Left lung (tissue), 10 donors: Measurements from ENCODE around the gene BRWD1. TPM values are rescaled to one million over a fixed set of nuclear protein-coding genes. Genes with fewer than 3 reads are reported as not detected.

Source experiments
- ATAC-seq: fragments of 200-7000 bp; cut with Tn5 transposase; one replicate; pipeline ENCODE4 v1.9.1; 2020; ENCODE audit warnings: moderate library complexity
- DNase-seq, 4 donors: peaks; one replicate each; pipeline ENCODE4 v3.0.0-alpha.2; 2013 to 2020
- H3K27ac ChIP-seq, 2 donors: fragments of 200-600 bp; sonication (generic) in 1 of 2; one replicate each; pipeline versions ENCODE4 v1.5.0 to v1.8.0; 2020 to 2021
- H3K27me3 ChIP-seq, 2 donors: fragments of 200-600 bp; sonication (generic) in 1 of 2; one replicate each; pipeline versions ENCODE4 v1.5.0 to v1.8.0; 2020 to 2021
- H3K36me3 ChIP-seq, 2 donors: fragments of 200-600 bp; sonication (generic) in 1 of 2; one replicate each; pipeline versions ENCODE4 v1.5.0 to v1.8.0; 2020 to 2021
- H3K4me1 ChIP-seq, 2 donors: fragments of 200-600 bp; one replicate each; pipeline ENCODE4 v1.8.0; 2021
- H3K4me3 ChIP-seq, 2 donors: fragments of 200-600 bp; sonication (generic) in 1 of 2; one replicate each; pipeline versions ENCODE4 v1.5.0 to v1.8.0; 2020 to 2021; ENCODE audit warnings: mild to moderate bottlenecking in 1 of 2
- H3K9me3 ChIP-seq, 2 donors: fragments of 200-600 bp; sonication (generic) in 1 of 2; one replicate each; pipeline versions ENCODE4 v1.5.0 to v1.8.0; 2020 to 2021
- intact Hi-C, 2 donors: fragments of 100-400 bp; cut with DNase I; formaldehyde crosslinking; loops; one replicate each; pipeline versions ENCODE4 v1.11.2 to v1.14.2; 2022
- polyA plus RNA-seq, 6 donors: library from polyadenylated mRNA; unstranded; fragments of 120-200 nt; gene quantifications; one replicate each; pipeline ENCODE4 v1.2.1, GENCODE V29; 2013; ENCODE audit not compliant: insufficient read length in 6 of 6
- total RNA-seq, 2 donors: library from RNA; stranded (reverse); fragmentation: NEBNext Ultra II Directional; extraction: Animal tissue kit (Norgen Biotek cat#: 25700); gene quantifications; one replicate each; pipeline ENCODE4 v1.2.1, GENCODE V29; 2021
- TF ChIP-seq, protein P1 (sequence below), 2 donors: fragments of 200-600 bp; sonication (generic) in 1 of 2; IDR thresholded peaks; one replicate each; pipeline versions ENCODE4 v1.5.0 to v1.8.0; 2021; ENCODE audit warnings: antibody characterized with exemption in 2 of 2
- donor health status: DM: no; HTN: yes; CAD: no.
- donor health status: DM: no; HTN: no; CAD: no.

Gene BRWD1
- total and polyA plus RNA-seq, 8 donors: 33.0 to 54.3 (median 47.3) TPM

GRCh38 chr21:39341249-39341923, 28.0 kb upstream of the BRWD1 start:
- H3K9me3 ChIP-seq: no peaks in the 10 kb centered on the region
- no peak overlapping the region for H3K4me3 ChIP-seq
- TF ChIP-seq, protein P1, sequence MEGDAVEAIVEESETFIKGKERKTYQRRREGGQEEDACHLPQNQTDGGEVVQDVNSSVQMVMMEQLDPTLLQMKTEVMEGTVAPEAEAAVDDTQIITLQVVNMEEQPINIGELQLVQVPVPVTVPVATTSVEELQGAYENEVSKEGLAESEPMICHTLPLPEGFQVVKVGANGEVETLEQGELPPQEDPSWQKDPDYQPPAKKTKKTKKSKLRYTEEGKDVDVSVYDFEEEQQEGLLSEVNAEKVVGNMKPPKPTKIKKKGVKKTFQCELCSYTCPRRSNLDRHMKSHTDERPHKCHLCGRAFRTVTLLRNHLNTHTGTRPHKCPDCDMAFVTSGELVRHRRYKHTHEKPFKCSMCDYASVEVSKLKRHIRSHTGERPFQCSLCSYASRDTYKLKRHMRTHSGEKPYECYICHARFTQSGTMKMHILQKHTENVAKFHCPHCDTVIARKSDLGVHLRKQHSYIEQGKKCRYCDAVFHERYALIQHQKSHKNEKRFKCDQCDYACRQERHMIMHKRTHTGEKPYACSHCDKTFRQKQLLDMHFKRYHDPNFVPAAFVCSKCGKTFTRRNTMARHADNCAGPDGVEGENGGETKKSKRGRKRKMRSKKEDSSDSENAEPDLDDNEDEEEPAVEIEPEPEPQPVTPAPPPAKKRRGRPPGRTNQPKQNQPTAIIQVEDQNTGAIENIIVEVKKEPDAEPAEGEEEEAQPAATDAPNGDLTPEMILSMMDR (IDR thresholded peaks at IDR 0.05): no peak
- peaks cover 2 to 30% of the 10 kb centered on the region in 2 donors for H3K36me3 ChIP-seq
- H3K4me1 ChIP-seq: peaks cover 7% of the 10 kb centered on the region in 2 donors
- DNase-seq (no peak), ATAC-seq (no peak)
- no peaks in the 10 kb centered on the region for H3K27me3 ChIP-seq
- H3K27ac ChIP-seq: no peak overlapping the region
- intact Hi-C loops: no loop called here

DNA sequence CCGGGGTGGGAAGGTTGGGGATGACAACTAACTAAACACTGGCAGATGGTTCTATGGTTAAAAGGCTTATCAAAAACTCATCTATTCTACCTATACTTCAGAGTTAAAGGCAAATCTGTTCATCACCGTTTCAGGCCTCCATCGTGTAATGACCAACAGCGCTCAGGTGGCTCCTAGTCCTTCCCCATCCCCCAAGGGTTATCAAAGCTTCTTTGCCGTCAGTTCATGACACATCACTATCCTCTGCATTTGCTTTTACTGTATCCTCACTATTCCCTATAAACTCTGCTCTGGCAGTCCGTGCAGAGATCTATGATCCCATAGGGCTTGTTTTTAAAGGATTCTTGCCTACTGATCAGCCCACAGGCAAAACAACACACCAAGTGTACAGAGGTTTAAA, 27.3 kb upstream of the BRWD1 start:
- no peak for ATAC-seq
- Histone ChIP-seq H3K4me3 (no peak overlapping the region), H3K27me3 (no peaks in the 10 kb centered on the region), H3K4me1 (peaks cover under 1% of the 10 kb centered on the region in 2 donors), H3K9me3 (no peaks in the 10 kb centered on the region), H3K36me3 (peaks cover 2 to 30% of the 10 kb centered on the region in 2 donors), H3K27ac (no peak overlapping the region)
- intact Hi-C loops: no loop called here
- DNase-seq: no peak
- TF ChIP-seq, protein P1 (IDR thresholded peaks at IDR 0.05): no peak

DNA sequence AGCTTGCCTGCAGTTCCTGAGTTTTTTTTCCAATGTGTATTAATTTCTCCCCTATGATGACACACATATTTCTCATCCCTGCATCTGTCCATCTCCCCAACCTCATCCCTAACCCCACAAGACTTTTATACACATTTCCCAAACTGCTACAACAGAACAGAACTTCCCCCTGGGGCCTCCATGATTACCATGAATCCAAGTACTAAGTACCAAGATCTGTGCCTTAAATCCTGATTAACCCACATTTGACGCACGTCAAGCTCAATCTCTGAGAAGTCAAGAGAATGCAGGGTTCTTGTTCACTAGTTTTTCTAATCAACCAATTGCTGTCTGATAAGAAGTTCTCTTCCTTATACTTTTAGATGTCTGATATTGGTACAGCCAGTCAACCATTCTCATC, 25.8 kb upstream of the BRWD1 start:
- intact Hi-C loops: no loop called here
- no peak overlapping the region for H3K4me3 ChIP-seq
- H3K4me1 ChIP-seq: no peaks in the 10 kb centered on the region
- H3K9me3 ChIP-seq: no peaks in the 10 kb centered on the region
- H3K36me3 ChIP-seq: peaks cover 0 to 30% of the 10 kb centered on the region in 2 donors
- H3K27ac ChIP-seq: no peak overlapping the region
- ATAC-seq (no peak), DNase-seq (no peak)
- H3K27me3 ChIP-seq: no peaks in the 10 kb centered on the region
- TF ChIP-seq, protein P1 (IDR thresholded peaks at IDR 0.05): no peak

- no peaks in the 10 kb centered on the region for H3K9me3 ChIP-seq
Observed at GRCh38 chr21:39336457-39337008, 23.1 kb upstream of the BRWD1 start.

DNA sequence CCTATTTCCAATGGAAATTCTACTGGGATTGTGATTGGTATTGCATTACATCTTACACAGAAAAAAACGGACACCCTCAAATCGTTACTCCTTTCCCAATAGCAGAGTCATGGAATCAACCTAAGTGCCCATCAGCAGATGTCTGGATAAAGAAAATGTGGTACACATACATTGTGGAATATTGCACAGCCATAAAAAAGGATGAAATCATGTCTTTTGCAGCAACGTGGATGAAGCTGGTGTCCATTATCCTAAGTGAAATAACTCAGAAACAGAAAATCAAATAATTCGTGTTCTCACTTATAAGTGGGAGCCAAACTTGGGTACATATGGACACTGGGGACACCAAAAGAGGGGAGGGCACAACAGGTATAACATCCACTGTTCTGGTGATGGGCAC, 21.2 kb upstream of the BRWD1 start:
- ATAC-seq (no peak), DNase-seq (no peak)
- Histone ChIP-seq H3K27me3 (no peaks in the 10 kb centered on the region), H3K4me3 (no peak overlapping the region), H3K9me3 (no peaks in the 10 kb centered on the region), H3K27ac (no peak overlapping the region), H3K36me3 (no peaks in the 10 kb centered on the region), H3K4me1 (no peaks in the 10 kb centered on the region)
- TF ChIP-seq, protein P1 (IDR thresholded peaks at IDR 0.05): no peak
- intact Hi-C loops: no loop called here

More at GRCh38 chr21:39336457-39337008, 23.1 kb upstream of the BRWD1 start:
- Histone ChIP-seq H3K4me1 (no peaks in the 10 kb centered on the region), H3K27me3 (no peaks in the 10 kb centered on the region), H3K36me3 (peaks cover 0 to 9% of the 10 kb centered on the region in 2 donors), H3K4me3 (no peak overlapping the region), H3K27ac (no peak overlapping the region)
- TF ChIP-seq, protein P1 (IDR thresholded peaks at IDR 0.05): no peak
- no peak for ATAC-seq
- intact Hi-C loops: no loop called here
- DNase-seq: no peak
